KOPT-K1 (cell line): ENCODE results near the gene GCNT2.
"Not testable (repeated sequence)": the region's sequence is repeated elsewhere in the genome, so short reads cannot be mapped to it uniquely, and the experiment has no call there.

Source experiments
- H3K27ac ChIP-seq: fragments of 200-600 bp; sonication (generic); 2 replicates; pipeline ENCODE4 v1.5.1; 2016; ENCODE audit warnings: antibody characterized with exemption, mild to moderate bottlenecking, low read depth, low read length; ENCODE audit not compliant: poor library complexity, severe bottlenecking
- H3K36me3 ChIP-seq: fragments of 200-600 bp; sonication (generic); 2 replicates; pipeline ENCODE4 v1.5.1; 2017; ENCODE audit warnings: antibody characterized with exemption, mild to moderate bottlenecking, low read length, moderate library complexity; ENCODE audit not compliant: insufficient read depth
- H3K9me3 ChIP-seq: fragments of 200-600 bp; sonication (generic); 2 replicates; pipeline ENCODE4 v1.5.1; 2017; ENCODE audit warnings: antibody characterized with exemption, low read length, mild to moderate bottlenecking; ENCODE audit not compliant: insufficient read depth, poor library complexity, severe bottlenecking

GCNT2 gene

GRCh38 chr6:10591422-10592160, 70.4 kb downstream of the GCNT2 start:
- no peak overlapping the region for H3K27ac ChIP-seq
- no peaks in the 10 kb centered on the region for H3K36me3 ChIP-seq
- H3K9me3 ChIP-seq = no peaks in the 10 kb centered on the region

GRCh38 chr6:10595731-10596664, 74.8 kb downstream of the GCNT2 start:
- H3K27ac ChIP-seq = no peak overlapping the region
- no peaks in the 10 kb centered on the region for H3K36me3 ChIP-seq
- no peaks in the 10 kb centered on the region for H3K9me3 ChIP-seq

GRCh38 chr6:10597499-10598001, 76.4 kb downstream of the GCNT2 start:
- Histone ChIP-seq H3K27ac (no peak overlapping the region), H3K36me3 (no peaks in the 10 kb centered on the region)

GRCh38 chr6:10598084-10598960, 77.2 kb downstream of the GCNT2 start:
- no peaks in the 10 kb centered on the region for H3K36me3 ChIP-seq
- H3K9me3 ChIP-seq = no peaks in the 10 kb centered on the region
- H3K27ac ChIP-seq = no peak overlapping the region

More at GRCh38 chr6:10597499-10598001, 76.4 kb downstream of the GCNT2 start:
- H3K9me3 ChIP-seq = no peaks in the 10 kb centered on the region

- H3K9me3 ChIP-seq = no peaks in the 10 kb centered on the region
- H3K27ac ChIP-seq = no peak overlapping the region
- H3K36me3 ChIP-seq = no peaks in the 10 kb centered on the region
Measured at GRCh38 chr6:10599046-10599445, 77.9 kb downstream of the GCNT2 start.

- H3K27ac ChIP-seq, H3K9me3 ChIP-seq, H3K36me3 ChIP-seq: not testable (repeated sequence)
Measured at GRCh38 chr6:10600681-10601080, 79.5 kb downstream of the GCNT2 start.

- Histone ChIP-seq H3K27ac (no peak overlapping the region), H3K36me3 (no peaks in the 10 kb centered on the region), H3K9me3 (no peaks in the 10 kb centered on the region)
Measured at GRCh38 chr6:10603219-10603618, 82.1 kb downstream of the GCNT2 start.

- no peaks in the 10 kb centered on the region for H3K9me3 ChIP-seq
- H3K36me3 ChIP-seq = no peaks in the 10 kb centered on the region
- H3K27ac ChIP-seq = no peak overlapping the region
Measured at GRCh38 chr6:10609038-10609437, 87.9 kb downstream of the GCNT2 start.

GRCh38 chr6:10610289-10610688, 89.1 kb downstream of the GCNT2 start:
- no peak overlapping the region for H3K27ac ChIP-seq
- H3K9me3 ChIP-seq = no peaks in the 10 kb centered on the region
- H3K36me3 ChIP-seq = no peaks in the 10 kb centered on the region

GRCh38 chr6:10612161-10612560, 91.0 kb downstream of the GCNT2 start:
- H3K36me3 ChIP-seq = no peaks in the 10 kb centered on the region
- H3K9me3 ChIP-seq = no peaks in the 10 kb centered on the region
- no peak overlapping the region for H3K27ac ChIP-seq

- H3K9me3 ChIP-seq = no peaks in the 10 kb centered on the region
- H3K36me3 ChIP-seq = no peaks in the 10 kb centered on the region
- H3K27ac ChIP-seq = no peak overlapping the region
Measured at GRCh38 chr6:10613077-10613476, 91.9 kb downstream of the GCNT2 start.

GRCh38 chr6:10613723-10614122, 92.6 kb downstream of the GCNT2 start:
- no peaks in the 10 kb centered on the region for H3K9me3 ChIP-seq
- no peak overlapping the region for H3K27ac ChIP-seq
- H3K36me3 ChIP-seq = no peaks in the 10 kb centered on the region

GRCh38 chr6:10615675-10616074, 94.5 kb downstream of the GCNT2 start:
- H3K9me3 ChIP-seq = no peaks in the 10 kb centered on the region
- H3K36me3 ChIP-seq = no peaks in the 10 kb centered on the region
- H3K27ac ChIP-seq = no peak overlapping the region

- not testable (repeated sequence) for H3K27ac ChIP-seq, H3K9me3 ChIP-seq, H3K36me3 ChIP-seq
Measured at GRCh38 chr6:10616266-10616665, 95.1 kb downstream of the GCNT2 start.
